GM23338 (cell line): ENCODE data around the gene CIRBP. TPM values are rescaled to one million over a fixed set of nuclear protein-coding genes. Genes with fewer than 3 reads are reported as not detected.

Experiments
- ATAC-seq: fragments of 200-7000 bp; cut with Tn5 transposase; 3 replicates; pipeline ENCODE4 v1.9.1; 2020
- DNase-seq: peaks from one replicate; pipeline ENCODE4 v3.0.0-alpha.2; 2015; ENCODE audit warnings: low spot score
- H2AFZ ChIP-seq: fragments of 200-600 bp; sonication (generic); 2 replicates; pipeline ENCODE4 v1.8.0; 2016; ENCODE audit warnings: antibody characterized with exemption, mild to moderate bottlenecking, moderate library complexity
- H3F3A ChIP-seq: fragments of 200-600 bp; sonication (generic); replicated peaks from 2 replicates; pipeline ENCODE4 v1.8.0; 2017; ENCODE audit warnings: antibody characterized with exemption, mixed run types, low read depth
- H3K27ac ChIP-seq: fragments of 200-600 bp; sonication (generic); 2 replicates; pipeline ENCODE4 v1.6.1; 2016; ENCODE audit warnings: low read depth
- H3K27me3 ChIP-seq: fragments of 200-600 bp; sonication (generic); 2 replicates; pipeline ENCODE4 v1.8.0; 2016; ENCODE audit warnings: mild to moderate bottlenecking, mixed run types, moderate library complexity; ENCODE audit not compliant: insufficient read depth
- H3K36me3 ChIP-seq: fragments of 200-600 bp; sonication (generic); 2 replicates; pipeline ENCODE4 v1.8.0; 2016; ENCODE audit warnings: mild to moderate bottlenecking; ENCODE audit not compliant: insufficient read depth
- H3K4me1 ChIP-seq: fragments of 200-600 bp; sonication (generic); 2 replicates; pipeline ENCODE4 v1.8.0; 2016; ENCODE audit warnings: mild to moderate bottlenecking, moderate library complexity; ENCODE audit not compliant: insufficient read depth
- H3K4me2 ChIP-seq: fragments of 200-600 bp; sonication (generic); 2 replicates; pipeline ENCODE4 v1.7.1; 2017; ENCODE audit warnings: mixed run types
- H3K4me3 ChIP-seq: fragments of 200-600 bp; sonication (generic); 2 replicates; pipeline ENCODE4 v1.6.1; 2016; ENCODE audit warnings: mixed run types
- H3K79me2 ChIP-seq: fragments of 200-600 bp; sonication (generic); replicated peaks from 2 replicates; pipeline ENCODE4 v1.8.0; 2017; ENCODE audit warnings: mild to moderate bottlenecking; ENCODE audit not compliant: insufficient read depth
- H3K9me2 ChIP-seq: fragments of 200-600 bp; sonication (generic); 2 replicates; pipeline ENCODE4 v1.8.0; 2017; ENCODE audit not compliant: insufficient read depth
- H4K20me1 ChIP-seq: fragments of 200-600 bp; sonication (generic); replicated peaks from 2 replicates; pipeline ENCODE4 v1.8.0; 2017; ENCODE audit warnings: mild to moderate bottlenecking; ENCODE audit not compliant: insufficient read depth
- H3K27ac Mint-ChIP-seq: 2 replicates; pipeline ENCODE4 v1.8.0; 2020; ENCODE audit warnings: inconsistent platforms, mild to moderate bottlenecking, moderate library complexity, mixed read lengths
- H3K27me3 Mint-ChIP-seq: 3 replicates; pipeline ENCODE4 v1.8.0; 2022; ENCODE audit warnings: low read depth, mild to moderate bottlenecking, moderate library complexity, mixed read lengths, inconsistent platforms; ENCODE audit not compliant: insufficient read depth, poor library complexity
- H3K36me3 Mint-ChIP-seq: 3 replicates; pipeline ENCODE4 v1.8.0; 2021; ENCODE audit warnings: low read depth, mild to moderate bottlenecking, inconsistent platforms, moderate library complexity, mixed read lengths
- H3K4me1 Mint-ChIP-seq: 3 replicates; pipeline ENCODE4 v1.8.0; 2020; ENCODE audit warnings: mild to moderate bottlenecking, inconsistent platforms, mixed read lengths
- H3K4me3 Mint-ChIP-seq: 3 replicates; pipeline ENCODE4 v1.8.0; 2021; ENCODE audit warnings: moderate library complexity, mild to moderate bottlenecking, inconsistent platforms, mixed read lengths
- H3K9me3 Mint-ChIP-seq: 3 replicates; pipeline ENCODE4 v1.8.0; 2020; ENCODE audit warnings: moderate library complexity, mild to moderate bottlenecking, inconsistent platforms, mixed read lengths
- CREB1 ChIP-seq: fragments of 250-450 bp; sonication (Bioruptor Pico); IDR thresholded peaks from 2 replicates; pipeline ENCODE4 v1.5.0; 2020; ENCODE audit warnings: low read depth, mild to moderate bottlenecking, moderate library complexity
- EZH2 ChIP-seq: fragments of 200-600 bp; sonication (generic); IDR thresholded peaks from one replicate; pipeline ENCODE4 v1.8.0; 2017; ENCODE audit warnings: antibody characterized with exemption, mild to moderate bottlenecking, low read depth; ENCODE audit not compliant: unreplicated experiment
- EZH2phosphoT487 ChIP-seq: fragments of 200-600 bp; sonication (generic); IDR thresholded peaks from one replicate; pipeline ENCODE4 v1.8.1; 2018; ENCODE audit warnings: antibody characterized with exemption; ENCODE audit not compliant: unreplicated experiment
- JUNB ChIP-seq: IDR thresholded peaks from one replicate; pipeline ENCODE4 v1.6.1; 2016; ENCODE audit warnings: antibody characterized with exemption; ENCODE audit not compliant: unreplicated experiment
- POLR2AphosphoS5 ChIP-seq: IDR thresholded peaks from 2 replicates; pipeline ENCODE4 v1.6.1; 2016; ENCODE audit warnings: antibody characterized with exemption, low read depth
- ZNF114 ChIP-seq: fragments of 250-450 bp; sonication (Bioruptor Pico); IDR thresholded peaks from 2 replicates; pipeline ENCODE4 v1.5.0; 2020; ENCODE audit warnings: mild to moderate bottlenecking, moderate library complexity
- ZNF331 ChIP-seq: fragments of 250-450 bp; sonication (Bioruptor Pico); IDR thresholded peaks from 2 replicates; pipeline ENCODE4 v1.5.0; 2020; ENCODE audit warnings: low read depth, mild to moderate bottlenecking, moderate library complexity
- polyA plus RNA-seq: library from polyadenylated mRNA; unstranded; fragments of >200 nt; fragmentation: Nextera tagmentation; extraction: Ambion mirVana; gene quantifications from 2 replicates; pipeline ENCODE4 v1.2.1, GENCODE V29; 2016
- total RNA-seq: library from RNA; depleted of rRNA; stranded (reverse); fragments of >200 nt; shearing (Covaris generic); gene quantifications from 2 replicates; pipeline ENCODE4 v1.2.3, GENCODE V29; 2014
- TF ChIP-seq, protein P1 (sequence below), 2 experiments: fragments of 200-600 bp in 1 of 2; sonication (generic) in 1 of 2; conservative IDR thresholded peaks; 2 replicates each; pipeline versions ENCODE4 v1.5.1 to v1.6.1; 2016 to 2017; ENCODE audit warnings: antibody characterized with exemption in 2 of 2, low read depth in 2 of 2, mild to moderate bottlenecking in 2 of 2, moderate library complexity in 1 of 2
- TF ChIP-seq, protein P2 (sequence below): fragments of 250-450 bp; sonication (Bioruptor Pico); IDR thresholded peaks from 2 replicates; pipeline ENCODE4 v1.5.0; 2020; ENCODE audit warnings: mild to moderate bottlenecking, moderate library complexity

The CIRBP gene
- total and polyA plus RNA-seq, 2 experiments from 2014 or later: 153 to 202 TPM

DNA sequence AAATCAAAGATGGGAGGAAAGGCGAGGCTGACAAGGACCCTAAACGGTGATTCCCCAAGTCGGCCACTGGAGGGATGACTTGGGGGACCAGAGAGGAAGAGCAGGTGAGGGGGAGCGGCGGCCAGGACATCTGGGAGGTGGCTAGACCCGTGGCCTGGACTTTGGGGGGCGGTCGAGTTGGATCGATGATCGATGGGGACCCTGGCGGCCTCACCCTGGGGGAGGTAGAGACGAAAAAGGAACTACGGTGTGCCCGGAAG, 7.7 kb upstream of the CIRBP start:
- ATAC-seq: peak; percentile 3
- peak overlapping the region; percentile 100 for H3K4me2 ChIP-seq
- H3K4me1 Mint-ChIP-seq: peaks cover 60% of the 10 kb centered on the region
- H3K27me3 ChIP-seq: no peaks in the 10 kb centered on the region
- H3K4me3 Mint-ChIP-seq: peak overlapping the region; percentile 92
- peaks cover 20% of the 10 kb centered on the region for H4K20me1 ChIP-seq
- TF ChIP-seq, protein P1, sequence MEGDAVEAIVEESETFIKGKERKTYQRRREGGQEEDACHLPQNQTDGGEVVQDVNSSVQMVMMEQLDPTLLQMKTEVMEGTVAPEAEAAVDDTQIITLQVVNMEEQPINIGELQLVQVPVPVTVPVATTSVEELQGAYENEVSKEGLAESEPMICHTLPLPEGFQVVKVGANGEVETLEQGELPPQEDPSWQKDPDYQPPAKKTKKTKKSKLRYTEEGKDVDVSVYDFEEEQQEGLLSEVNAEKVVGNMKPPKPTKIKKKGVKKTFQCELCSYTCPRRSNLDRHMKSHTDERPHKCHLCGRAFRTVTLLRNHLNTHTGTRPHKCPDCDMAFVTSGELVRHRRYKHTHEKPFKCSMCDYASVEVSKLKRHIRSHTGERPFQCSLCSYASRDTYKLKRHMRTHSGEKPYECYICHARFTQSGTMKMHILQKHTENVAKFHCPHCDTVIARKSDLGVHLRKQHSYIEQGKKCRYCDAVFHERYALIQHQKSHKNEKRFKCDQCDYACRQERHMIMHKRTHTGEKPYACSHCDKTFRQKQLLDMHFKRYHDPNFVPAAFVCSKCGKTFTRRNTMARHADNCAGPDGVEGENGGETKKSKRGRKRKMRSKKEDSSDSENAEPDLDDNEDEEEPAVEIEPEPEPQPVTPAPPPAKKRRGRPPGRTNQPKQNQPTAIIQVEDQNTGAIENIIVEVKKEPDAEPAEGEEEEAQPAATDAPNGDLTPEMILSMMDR (conservative IDR thresholded peaks at IDR 0.05; ENCODE audit: low read depth in 2 of 2): peak; percentile 35 to 39
- no peak for TF ChIP-seq EZH2phosphoT487
- peak; percentile 88 for DNase-seq
- no peaks in the 10 kb centered on the region; the same call in 1 of the 3 replicates for H3K9me3 Mint-ChIP-seq
- peak overlapping the region; percentile 95 for H3K4me3 ChIP-seq
- H2AFZ ChIP-seq: no peak overlapping the region
- peak overlapping the region; percentile 92 for H3K27ac ChIP-seq
- H3K79me2 ChIP-seq: peaks cover 14% of the 10 kb centered on the region
- H3K27me3 Mint-ChIP-seq: peaks cover 38% of the 10 kb centered on the region
- H3K36me3 ChIP-seq: 0 out of 2 replicates have a peak, but pooled peaks cover 2% of the 10 kb centered on the region
- H3K36me3 Mint-ChIP-seq: peaks cover 34% of the 10 kb centered on the region
- H3K27ac Mint-ChIP-seq: peak overlapping the region; percentile 94
- H3F3A ChIP-seq: peaks cover 65% of the 10 kb centered on the region
- H3K9me2 ChIP-seq: no peaks in the 10 kb centered on the region
- peaks cover 61% of the 10 kb centered on the region for H3K4me1 ChIP-seq

DNA sequence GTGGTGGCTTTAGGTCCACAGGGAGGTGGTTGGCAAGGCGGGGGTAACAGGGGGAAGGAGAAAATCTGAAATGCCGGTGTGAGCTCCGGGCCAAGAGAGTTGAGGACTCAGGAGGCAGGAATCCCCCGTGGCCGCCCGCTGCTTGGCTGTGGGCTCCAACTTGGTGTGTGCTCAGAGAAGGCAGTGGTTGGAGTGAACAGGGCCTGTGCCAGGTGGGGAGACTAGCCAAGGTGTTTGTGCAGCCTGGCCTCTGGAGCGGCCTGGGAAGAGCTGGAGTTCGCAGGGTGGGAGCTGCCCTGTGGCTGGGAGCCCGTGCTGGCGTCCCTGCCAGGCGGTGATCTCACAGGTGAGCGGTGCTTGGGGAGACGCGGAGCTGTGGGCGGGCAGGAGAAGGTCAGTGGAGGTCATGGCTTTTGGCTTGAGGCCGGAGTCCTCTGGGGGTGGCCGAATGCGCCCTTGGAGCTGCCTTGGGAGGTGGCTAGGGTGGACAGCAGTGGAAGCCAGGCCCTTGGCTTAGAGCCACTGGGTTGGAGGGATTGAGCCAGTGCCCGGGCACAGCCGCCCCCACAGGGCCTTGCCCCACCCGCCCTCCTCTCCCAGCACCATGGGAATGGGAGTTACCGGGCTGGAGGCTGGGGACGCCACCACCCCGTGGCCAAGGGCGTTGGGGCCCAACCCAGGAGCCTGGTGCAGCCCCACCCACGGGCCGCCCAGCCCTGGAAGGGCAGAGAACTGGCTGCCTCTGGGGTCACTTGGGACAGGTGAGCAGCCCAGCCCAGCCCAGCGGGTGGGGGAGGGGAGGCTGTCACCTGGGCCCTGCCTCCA, 7.1 kb upstream of the CIRBP start:
- DNase-seq: no peak
- Mint-ChIP-seq H3K4me3 (peak overlapping the region; percentile 92), H3K4me1 (peaks cover 60% of the 10 kb centered on the region), H3K9me3 (no peaks in the 10 kb centered on the region; the same call in 1 of the 3 replicates), H3K27me3 (peaks cover 38% of the 10 kb centered on the region), H3K27ac (peak overlapping the region; percentile 94), H3K36me3 (peaks cover 29% of the 10 kb centered on the region)
- Histone ChIP-seq H4K20me1 (peaks cover 14% of the 10 kb centered on the region), H3K79me2 (peaks cover 14% of the 10 kb centered on the region), H3K4me2 (peak overlapping the region; percentile 100), H3F3A (peaks cover 60% of the 10 kb centered on the region), H3K36me3 (no peaks in the 10 kb centered on the region), H3K4me3 (peak overlapping the region; percentile 95), H3K9me2 (no peaks in the 10 kb centered on the region), H3K27me3 (no peaks in the 10 kb centered on the region), H3K4me1 (peaks cover 61% of the 10 kb centered on the region), H3K27ac (peak overlapping the region; percentile 92; the same call in 1 of the 2 replicates), H2AFZ (no peak overlapping the region)
- ATAC-seq: peak; percentile 0; the same call in 2 of the 3 replicates
- TF ChIP-seq, protein P1 (conservative IDR thresholded peaks at IDR 0.05; ENCODE audit: low read depth in 2 of 2): no peak
- no peak for TF ChIP-seq ZNF114
- no peak for TF ChIP-seq EZH2
- TF ChIP-seq JUNB: no peak
- TF ChIP-seq ZNF331 (CRISPR knock-in tag): no peak
- TF ChIP-seq CREB1 (CRISPR knock-in tag): no peak
- TF ChIP-seq, protein P2, sequence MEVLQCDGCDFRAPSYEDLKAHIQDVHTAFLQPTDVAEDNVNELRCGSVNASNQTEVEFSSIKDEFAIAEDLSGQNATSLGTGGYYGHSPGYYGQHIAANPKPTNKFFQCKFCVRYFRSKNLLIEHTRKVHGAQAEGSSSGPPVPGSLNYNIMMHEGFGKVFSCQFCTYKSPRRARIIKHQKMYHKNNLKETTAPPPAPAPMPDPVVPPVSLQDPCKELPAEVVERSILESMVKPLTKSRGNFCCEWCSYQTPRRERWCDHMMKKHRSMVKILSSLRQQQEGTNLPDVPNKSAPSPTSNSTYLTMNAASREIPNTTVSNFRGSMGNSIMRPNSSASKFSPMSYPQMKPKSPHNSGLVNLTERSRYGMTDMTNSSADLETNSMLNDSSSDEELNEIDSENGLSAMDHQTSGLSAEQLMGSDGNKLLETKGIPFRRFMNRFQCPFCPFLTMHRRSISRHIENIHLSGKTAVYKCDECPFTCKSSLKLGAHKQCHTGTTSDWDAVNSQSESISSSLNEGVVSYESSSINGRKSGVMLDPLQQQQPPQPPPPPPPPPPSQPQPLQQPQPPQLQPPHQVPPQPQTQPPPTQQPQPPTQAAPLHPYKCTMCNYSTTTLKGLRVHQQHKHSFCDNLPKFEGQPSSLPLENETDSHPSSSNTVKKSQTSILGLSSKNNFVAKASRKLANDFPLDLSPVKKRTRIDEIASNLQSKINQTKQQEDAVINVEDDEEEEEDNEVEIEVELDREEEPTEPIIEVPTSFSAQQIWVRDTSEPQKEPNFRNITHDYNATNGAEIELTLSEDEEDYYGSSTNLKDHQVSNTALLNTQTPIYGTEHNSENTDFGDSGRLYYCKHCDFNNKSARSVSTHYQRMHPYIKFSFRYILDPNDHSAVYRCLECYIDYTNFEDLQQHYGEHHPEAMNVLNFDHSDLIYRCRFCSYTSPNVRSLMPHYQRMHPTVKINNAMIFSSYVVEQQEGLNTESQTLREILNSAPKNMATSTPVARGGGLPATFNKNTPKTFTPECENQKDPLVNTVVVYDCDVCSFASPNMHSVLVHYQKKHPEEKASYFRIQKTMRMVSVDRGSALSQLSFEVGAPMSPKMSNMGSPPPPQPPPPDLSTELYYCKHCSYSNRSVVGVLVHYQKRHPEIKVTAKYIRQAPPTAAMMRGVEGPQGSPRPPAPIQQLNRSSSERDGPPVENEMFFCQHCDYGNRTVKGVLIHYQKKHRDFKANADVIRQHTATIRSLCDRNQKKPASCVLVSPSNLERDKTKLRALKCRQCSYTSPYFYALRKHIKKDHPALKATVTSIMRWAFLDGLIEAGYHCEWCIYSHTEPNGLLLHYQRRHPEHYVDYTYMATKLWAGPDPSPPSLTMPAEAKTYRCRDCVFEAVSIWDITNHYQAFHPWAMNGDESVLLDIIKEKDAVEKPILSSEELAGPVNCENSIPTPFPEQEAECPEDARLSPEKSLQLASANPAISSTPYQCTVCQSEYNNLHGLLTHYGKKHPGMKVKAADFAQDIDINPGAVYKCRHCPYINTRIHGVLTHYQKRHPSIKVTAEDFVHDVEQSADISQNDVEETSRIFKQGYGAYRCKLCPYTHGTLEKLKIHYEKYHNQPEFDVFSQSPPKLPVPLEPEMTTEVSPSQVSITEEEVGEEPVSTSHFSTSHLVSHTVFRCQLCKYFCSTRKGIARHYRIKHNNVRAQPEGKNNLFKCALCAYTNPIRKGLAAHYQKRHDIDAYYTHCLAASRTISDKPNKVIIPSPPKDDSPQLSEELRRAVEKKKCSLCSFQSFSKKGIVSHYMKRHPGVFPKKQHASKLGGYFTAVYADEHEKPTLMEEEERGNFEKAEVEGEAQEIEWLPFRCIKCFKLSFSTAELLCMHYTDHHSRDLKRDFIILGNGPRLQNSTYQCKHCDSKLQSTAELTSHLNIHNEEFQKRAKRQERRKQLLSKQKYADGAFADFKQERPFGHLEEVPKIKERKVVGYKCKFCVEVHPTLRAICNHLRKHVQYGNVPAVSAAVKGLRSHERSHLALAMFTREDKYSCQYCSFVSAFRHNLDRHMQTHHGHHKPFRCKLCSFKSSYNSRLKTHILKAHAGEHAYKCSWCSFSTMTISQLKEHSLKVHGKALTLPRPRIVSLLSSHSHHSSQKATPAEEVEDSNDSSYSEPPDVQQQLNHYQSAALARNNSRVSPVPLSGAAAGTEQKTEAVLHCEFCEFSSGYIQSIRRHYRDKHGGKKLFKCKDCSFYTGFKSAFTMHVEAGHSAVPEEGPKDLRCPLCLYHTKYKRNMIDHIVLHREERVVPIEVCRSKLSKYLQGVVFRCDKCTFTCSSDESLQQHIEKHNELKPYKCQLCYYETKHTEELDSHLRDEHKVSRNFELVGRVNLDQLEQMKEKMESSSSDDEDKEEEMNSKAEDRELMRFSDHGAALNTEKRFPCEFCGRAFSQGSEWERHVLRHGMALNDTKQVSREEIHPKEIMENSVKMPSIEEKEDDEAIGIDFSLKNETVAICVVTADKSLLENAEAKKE: no peak
- TF ChIP-seq POLR2AphosphoS5: no peak
- no peak for TF ChIP-seq EZH2phosphoT487
